HG02870 (cell line): ENCODE measurements around the gene ESRRA.

ENCODE experiments used
- ATAC-seq: cut with Tn5 transposase; IDR thresholded peaks from one replicate; pipeline ENCODE4 v1.9.1; 2021; ENCODE audit warnings: mild to moderate bottlenecking, moderate library complexity; ENCODE audit not compliant: unreplicated experiment

Gene ESRRA

GRCh38 chr11:64305075-64305690 lies at the start of gene ESRRA:
ESRRA (plus strand) TSS chr11:64305524; CDS start chr11:64307180, 1,656 bp downstream.
- ATAC-seq, result peak; percentile 70

DNA sequence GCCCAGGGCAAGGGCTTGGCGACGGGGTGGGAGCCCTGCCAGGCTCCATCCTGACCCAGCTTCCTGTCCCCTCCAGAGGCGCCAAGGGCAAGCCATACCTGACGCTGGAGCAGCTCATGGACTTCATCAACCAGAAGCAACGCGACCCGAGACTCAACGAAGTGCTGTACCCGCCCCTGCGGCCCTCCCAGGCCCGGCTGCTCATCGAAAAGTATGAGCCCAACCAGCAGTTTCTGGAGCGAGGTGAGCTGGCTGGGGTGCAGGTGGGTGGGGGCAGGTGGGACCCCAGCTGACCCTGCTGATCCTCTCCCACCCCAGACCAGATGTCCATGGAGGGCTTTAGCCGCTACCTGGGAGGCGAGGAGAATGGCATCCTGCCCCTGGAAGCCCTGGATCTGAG lies 49.0 kb upstream of the ESRRA start:
- ATAC-seq, result no peak

- no peak for ATAC-seq
Observed at GRCh38 chr11:64258356-64258755, 47.0 kb upstream of the ESRRA start.

DNA sequence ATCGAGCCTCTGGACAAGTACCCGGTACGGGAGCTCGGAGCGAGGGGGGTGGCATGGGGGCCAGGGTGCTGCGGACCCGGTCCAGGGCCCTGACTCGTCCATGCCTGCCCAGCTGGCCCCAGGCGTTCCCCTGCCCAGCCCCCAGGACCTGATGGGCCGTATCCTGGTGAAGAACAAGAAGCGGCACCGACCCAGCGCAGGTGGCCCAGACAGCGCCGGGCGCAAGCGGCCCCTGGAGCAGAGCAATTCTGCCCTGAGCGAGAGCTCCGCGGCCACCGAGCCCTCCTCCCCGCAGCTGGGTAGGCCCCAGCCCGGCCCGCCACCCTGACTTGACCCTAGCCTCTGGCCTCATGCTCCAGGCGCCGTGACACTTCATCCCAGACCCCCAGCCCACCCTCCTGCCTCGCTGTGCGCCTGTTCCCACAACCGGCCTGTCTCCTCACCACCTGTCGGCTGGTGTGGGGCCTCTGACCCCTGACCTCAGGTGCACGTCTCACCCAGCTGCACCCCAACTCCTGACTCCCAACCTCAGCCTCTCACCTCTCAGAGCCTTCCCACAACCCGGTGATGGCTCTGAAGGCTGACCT lies 46.3 kb upstream of the ESRRA start:
- no peak for ATAC-seq

DNA sequence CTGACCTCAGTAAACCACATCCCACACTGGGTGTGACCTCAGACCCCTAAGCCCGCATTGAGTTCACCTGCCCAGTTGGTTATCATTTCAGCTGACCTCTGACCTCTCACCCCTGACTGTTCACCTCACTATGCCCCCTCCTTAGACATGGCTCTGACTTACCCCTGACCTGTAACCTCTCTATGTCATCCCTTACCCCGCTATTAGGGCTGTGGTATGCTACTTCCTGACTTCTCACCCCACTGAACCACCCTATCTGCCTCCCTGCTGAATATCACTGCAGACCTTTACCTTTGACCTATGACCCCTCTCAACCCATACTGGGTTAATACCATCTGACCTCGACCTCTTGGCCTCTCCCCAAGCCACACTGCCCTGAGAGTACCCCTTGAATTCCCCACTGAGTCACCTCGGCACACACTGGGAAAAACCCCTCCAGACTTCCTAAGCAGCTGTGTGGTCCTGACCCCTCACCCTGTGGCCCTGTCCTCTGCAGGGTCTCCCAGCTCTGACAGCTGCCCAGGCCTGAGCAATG lies 45.7 kb upstream of the ESRRA start:
- ATAC-seq, result no peak

DNA sequence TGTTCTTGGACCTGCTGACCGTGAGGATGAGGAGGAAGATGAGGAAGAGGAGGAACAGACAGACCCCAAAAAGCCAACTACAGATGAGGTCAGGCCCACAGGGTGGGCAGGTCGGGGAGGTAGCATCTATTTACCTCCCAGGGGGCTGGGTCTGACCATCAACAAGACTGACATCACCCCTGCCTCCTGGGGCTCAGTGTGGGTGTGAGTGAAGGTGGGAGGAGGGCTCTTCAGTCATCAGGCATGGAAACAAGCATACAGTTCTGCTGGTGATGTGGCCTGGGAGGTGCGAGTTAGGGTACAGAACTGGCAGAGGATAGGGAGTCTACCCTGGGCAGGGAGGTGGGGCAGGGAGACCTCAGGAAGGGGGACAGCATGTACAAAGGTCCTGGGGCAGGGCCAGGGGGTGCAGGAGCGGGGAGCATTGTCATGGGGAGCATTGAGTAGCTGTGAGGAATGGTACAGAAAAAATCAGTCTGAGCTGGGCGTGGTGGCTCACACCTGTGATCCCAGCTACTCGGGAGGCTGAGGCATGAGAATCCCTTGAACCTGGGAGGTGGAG lies 45.1 kb upstream of the ESRRA start:
- ATAC-seq, result no peak

DNA sequence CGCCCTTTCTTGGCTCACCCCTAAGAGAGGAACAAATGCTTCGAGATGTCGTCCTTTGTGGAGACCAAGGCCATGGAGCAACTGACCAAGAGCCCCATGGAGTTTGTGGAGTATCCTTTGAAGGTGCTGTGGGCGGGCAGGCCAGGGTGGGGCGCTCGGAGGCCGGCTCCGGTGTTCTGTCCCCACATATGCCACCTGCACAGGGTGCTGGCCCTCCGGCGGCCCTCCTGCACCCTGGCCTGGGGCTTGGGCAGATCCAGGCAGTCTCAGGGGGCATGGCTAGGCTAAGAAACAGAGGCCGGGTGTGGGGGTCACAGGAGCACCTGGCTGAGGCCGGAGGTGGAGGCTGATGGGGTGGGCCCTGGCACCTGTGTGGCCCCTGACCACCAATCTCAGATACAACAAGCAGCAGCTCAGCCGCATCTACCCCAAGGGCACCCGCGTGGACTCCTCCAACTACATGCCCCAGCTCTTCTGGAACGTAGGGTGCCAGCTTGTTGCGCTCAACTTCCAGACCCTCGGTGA lies 43.7 kb upstream of the ESRRA start:
- no peak for ATAC-seq

GRCh38 chr11:64262271-64263002 lies 42.9 kb upstream of the ESRRA start:
- ATAC-seq, result no peak

DNA sequence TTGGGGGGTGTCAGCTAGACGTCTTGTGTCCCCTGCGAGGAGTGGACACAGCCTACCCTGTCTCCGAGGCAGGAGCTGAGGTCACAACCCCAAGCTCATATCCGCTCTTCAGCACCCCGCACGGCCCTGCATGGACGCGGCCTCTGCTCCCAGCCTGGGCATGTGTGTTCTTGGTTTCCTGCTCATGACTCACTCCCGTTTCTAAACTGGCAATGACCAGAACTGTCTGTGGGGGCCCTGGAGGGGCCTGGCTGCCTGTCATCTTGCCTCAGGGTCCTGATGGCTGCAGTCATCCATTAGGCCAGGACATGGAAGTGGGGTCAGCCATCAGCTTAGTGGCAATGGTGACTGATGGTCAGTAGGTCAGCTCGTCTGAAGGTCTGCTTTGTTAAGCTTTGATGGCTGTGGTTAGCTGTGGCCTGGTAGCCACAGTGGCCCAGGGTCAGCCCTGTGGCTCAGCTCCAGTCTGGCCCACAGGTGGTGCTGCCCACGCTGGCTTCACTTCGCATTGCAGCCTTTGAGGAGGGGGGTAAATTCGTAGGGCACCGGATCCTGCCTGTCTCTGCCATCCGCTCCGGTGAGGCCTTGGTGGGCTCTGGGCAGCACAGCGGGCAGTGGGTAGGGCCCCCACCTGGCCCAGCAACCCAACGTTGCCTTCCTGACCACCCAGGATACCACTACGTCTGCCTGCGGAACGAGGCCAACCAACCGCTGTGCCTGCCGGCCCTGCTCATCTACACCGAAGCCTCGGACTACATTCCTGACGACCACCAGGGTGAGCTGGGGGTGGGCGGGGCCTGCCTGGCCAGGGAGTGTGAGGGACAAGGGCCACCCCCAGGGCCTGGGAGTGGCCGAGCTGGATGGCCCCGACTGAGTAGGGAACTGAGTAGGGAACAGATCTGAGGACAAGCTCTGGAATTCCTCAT lies 42.0 kb upstream of the ESRRA start:
- ATAC-seq, result no peak

DNA sequence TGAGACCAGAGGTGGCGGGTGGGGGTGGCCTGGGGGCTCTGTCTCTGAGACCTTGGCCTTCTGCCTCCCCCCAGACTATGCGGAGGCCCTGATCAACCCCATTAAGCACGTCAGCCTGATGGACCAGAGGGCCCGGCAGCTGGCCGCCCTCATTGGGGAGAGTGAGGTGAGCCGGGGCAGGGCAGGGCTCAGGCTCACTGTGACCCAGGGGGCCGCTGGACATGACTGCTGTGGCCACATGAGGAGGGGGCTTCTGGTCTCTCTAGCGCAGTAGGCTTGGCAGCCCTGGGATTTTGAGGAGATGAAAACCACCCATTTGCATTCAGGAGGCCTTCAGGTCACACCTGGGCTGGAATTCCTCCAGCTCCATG lies 41.4 kb upstream of the ESRRA start:
- no peak for ATAC-seq

DNA sequence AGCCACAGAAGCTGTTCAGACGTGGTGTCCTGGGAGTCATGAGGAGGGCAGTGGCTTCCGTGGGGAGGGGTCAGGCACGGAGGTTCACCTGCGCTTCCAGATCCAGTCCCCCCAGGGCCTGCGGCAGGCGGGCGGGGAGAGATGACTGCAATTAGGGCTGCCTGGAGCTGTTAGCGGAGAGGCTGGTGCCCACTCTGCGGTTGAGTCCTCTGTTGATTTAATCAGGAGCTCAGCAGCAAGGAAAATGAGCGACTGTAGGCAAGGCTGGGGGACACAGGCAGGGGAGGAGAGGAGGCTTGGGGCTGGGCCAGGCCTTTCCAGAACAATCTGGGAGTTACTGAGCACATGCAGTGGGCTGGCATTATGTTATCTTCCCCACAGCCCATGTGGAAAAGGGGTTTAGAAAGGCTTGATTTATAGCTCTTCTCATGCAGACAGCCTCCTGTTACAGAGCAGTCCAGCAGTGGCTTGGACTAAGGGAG lies 40.9 kb upstream of the ESRRA start:
- no peak for ATAC-seq

DNA sequence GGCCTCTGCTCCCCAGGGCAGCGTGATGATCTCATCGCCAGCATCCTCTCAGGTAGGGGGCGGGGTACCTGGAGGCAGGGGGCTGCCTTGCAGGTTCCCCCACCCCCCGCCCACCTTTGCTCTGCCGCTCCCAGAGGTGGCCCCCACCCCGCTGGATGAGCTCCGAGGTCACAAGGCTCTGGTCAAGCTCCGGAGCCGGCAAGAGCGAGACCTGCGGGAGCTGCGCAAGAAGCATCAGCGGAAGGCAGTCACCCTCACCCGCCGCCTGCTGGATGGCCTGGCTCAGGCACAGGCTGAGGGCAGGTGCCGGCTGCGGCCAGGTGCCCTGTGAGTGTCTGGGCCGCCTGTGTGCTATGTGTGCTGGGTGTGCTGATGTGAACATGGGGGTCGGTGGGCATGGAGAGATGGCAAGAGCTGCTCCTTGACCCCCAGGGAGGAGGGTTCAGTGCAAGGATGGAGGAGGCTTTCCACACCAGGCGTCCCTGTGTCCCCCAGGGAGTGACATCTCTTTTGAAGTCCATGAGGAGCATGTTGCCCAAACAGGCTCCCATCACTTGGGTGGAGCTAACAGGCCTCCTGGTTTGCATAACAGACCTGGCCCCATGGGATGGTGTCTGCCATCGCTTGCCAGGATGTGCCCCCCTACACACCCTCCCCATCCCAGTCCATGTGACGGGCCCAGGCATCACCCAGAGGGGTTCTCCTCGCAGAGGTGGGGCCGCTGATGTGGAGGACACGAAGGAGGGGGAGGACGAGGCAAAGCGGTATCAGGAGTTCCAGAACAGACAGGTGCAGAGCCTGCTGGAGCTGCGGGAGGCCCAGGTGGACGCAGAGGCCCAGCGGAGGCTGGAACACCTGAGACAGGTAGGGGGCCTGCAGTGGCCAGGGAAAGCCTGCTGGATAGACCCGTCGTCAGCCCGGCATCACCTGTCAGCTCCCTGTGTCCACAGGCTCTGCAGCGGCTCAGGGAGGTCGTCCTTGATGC lies 39.9 kb upstream of the ESRRA start:
- no peak for ATAC-seq

- no peak for ATAC-seq
Observed at GRCh38 chr11:64266339-64266738, 39.0 kb upstream of the ESRRA start.

- ATAC-seq, result no peak
Observed at GRCh38 chr11:64267207-64267945, 37.9 kb upstream of the ESRRA start.

GRCh38 chr11:64268025-64268892 lies 37.1 kb upstream of the ESRRA start:
- no peak for ATAC-seq

DNA sequence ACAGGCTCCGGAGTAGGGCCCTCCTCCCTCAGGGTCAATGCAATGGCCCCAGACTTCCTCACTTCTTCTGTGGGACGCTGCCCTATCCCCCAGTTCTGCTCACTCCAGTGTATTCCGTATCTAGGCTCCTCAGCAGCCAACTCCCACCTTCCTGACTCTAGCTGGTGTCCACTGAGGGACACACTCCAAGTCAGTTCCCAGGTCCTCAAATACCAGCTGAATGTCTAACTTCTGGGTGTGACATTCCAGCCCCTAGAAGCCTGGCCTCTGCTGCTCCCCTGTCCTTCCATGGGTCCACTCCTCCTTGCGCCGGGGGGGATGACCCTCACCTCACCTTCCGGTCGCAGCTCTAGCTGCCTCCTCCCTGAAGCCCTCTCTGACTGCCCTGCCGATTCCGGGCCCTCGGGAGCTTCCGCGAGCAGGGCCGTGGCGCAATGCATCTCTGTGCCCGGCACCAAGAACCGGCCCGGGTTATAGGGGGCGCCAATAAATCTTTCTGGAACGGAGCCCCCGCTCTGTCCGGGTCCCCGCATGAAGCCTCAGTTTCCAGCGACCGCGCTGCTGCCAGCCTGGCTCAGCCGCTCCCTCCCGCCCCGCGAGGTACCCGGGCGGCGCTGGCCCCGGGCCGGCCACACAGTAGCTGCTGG lies 36.3 kb upstream of the ESRRA start:
- no peak for ATAC-seq
